NCI-H446 (cell line): ENCODE measurements around the gene ZNG1F.
"Not testable (repeated sequence)": the region's sequence is repeated elsewhere in the genome, so short reads cannot be mapped to it uniquely, and the experiment has no call there.

Experiments
- DNase-seq, 2 experiments: peaks; one replicate each; lab custom pipeline; 2025; lab: John Stamatoyannopoulos, UW

Gene ZNG1F

GRCh38 chr9:41189217-41189616, at the start of gene ZNG1F:
Gene ZNG1F (minus strand): TSS chr9:41189317. CDS start chr9:41189258, 59 bp downstream.
- not testable (repeated sequence) for DNase-seq

GRCh38 chr9:41237110-41237749, 48.1 kb upstream of the ZNG1F start:
- DNase-seq, result not testable (repeated sequence)

GRCh38 chr9:41236486-41237109, 47.5 kb upstream of the ZNG1F start:
- DNase-seq, result not testable (repeated sequence)

- not testable (repeated sequence) for DNase-seq
Observed at GRCh38 chr9:41234811-41235805, 46.0 kb upstream of the ZNG1F start.

- DNase-seq, result not testable (repeated sequence)
Observed at GRCh38 chr9:41234221-41234620, 45.1 kb upstream of the ZNG1F start.

- not testable (repeated sequence) for DNase-seq
Observed at GRCh38 chr9:41232326-41232725, 43.2 kb upstream of the ZNG1F start.

GRCh38 chr9:41230418-41230817, 41.3 kb upstream of the ZNG1F start:
- not testable (repeated sequence) for DNase-seq

GRCh38 chr9:41229408-41230401, 40.6 kb upstream of the ZNG1F start:
- DNase-seq, result no peak

- not testable (repeated sequence) for DNase-seq
Observed at GRCh38 chr9:41219831-41220230, 30.7 kb upstream of the ZNG1F start.

GRCh38 chr9:41188439-41188838, 678 bp downstream of the ZNG1F start:
- DNase-seq, result not testable (repeated sequence)

- DNase-seq, result not testable (repeated sequence)
Observed at GRCh38 chr9:41174994-41175393, 14.1 kb downstream of the ZNG1F start.

GRCh38 chr9:41150116-41150515, 39.0 kb downstream of the ZNG1F start:
- DNase-seq, result not testable (repeated sequence)

- DNase-seq, result not testable (repeated sequence)
Observed at GRCh38 chr9:41141878-41142277, 47.2 kb downstream of the ZNG1F start.

GRCh38 chr9:41128581-41128980, 60.5 kb downstream of the ZNG1F start, which contains the start of gene FOXD4L6:
Gene FOXD4L6 (minus strand): TSS chr9:41128681. CDS start chr9:41128383, 298 bp downstream.
- DNase-seq, result not testable (repeated sequence)

GRCh38 chr9:41126746-41127446, 62.2 kb downstream of the ZNG1F start:
- not testable (repeated sequence) for DNase-seq

GRCh38 chr9:41125936-41126335, 63.2 kb downstream of the ZNG1F start:
- not testable (repeated sequence) for DNase-seq

- DNase-seq, result not testable (repeated sequence)
Observed at GRCh38 chr9:41125109-41125658, 63.9 kb downstream of the ZNG1F start.

GRCh38 chr9:41124250-41125108, 64.6 kb downstream of the ZNG1F start:
- DNase-seq, result not testable (repeated sequence)

- not testable (repeated sequence) for DNase-seq
Observed at GRCh38 chr9:41123812-41124211, 65.3 kb downstream of the ZNG1F start.
